Peyer's patch (tissue), 4 donors: Measurements from ENCODE around the gene TRHDE.

ENCODE experiments used
- CTCF ChIP-seq, 6 experiments: fragments of 450-650 bp in 4 of 6; fragments of 200-600 bp in 2 of 6; sonication (generic) in 1 of 6; IDR thresholded peaks; one replicate each; pipeline ENCODE4 v1.5.1; 2017 to 2019; ENCODE audit warnings: antibody characterized with exemption in 6 of 6, mild to moderate bottlenecking in 3 of 6, moderate library complexity in 1 of 6
- POLR2A ChIP-seq, 2 donors: fragments of 450-650 bp; IDR thresholded peaks; one replicate each; pipeline ENCODE4 v1.5.1; 2017; ENCODE audit warnings: antibody characterized with exemption in 2 of 2, mild to moderate bottlenecking in 2 of 2, moderate library complexity in 2 of 2

DNA sequence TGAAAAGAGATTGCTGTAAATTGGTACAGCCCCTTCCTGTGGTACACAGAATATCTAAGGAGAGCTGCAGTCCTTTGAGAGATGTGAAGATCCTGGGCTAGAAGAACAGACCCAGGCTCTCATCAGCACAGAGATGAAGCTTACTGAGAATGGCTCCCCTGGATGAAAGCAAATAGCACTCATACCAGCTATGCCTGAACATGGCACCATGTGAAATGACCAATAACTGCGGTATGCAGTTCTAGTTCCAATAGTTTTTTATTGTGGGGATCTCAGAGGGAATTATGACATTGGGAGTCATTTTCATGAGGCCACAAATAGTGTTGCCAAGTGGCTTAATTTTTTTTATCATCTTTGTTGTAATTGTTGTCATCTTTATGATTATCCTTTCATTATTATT is 15.4 kb upstream of the TRHDE start:
- no peak for TF ChIP-seq CTCF (IDR thresholded peaks at IDR 0.05)
- TF ChIP-seq POLR2A (IDR thresholded peaks at IDR 0.05) = no peak
